Activated CD8-positive, alpha-beta memory T cell treated with anti-CD3 and anti-CD28 coated beads for 24 hours (primary cell): ENCODE data around the gene HTATIP2.
"Not testable (repeated sequence)": the region's sequence is repeated elsewhere in the genome, so short reads cannot be mapped to it uniquely, and the experiment has no call there.

Experiments
- DNase-seq: peaks from one replicate; pipeline ENCODE4 v3.0.0-alpha.2; 2020

Gene HTATIP2

GRCh38 chr11:20372081-20372626, 8.6 kb downstream of the HTATIP2 start:
- DNase-seq = no peak

- DNase-seq = no peak
Observed at GRCh38 chr11:20373147-20373546, 9.6 kb downstream of the HTATIP2 start.

- DNase-seq = no peak
Observed at GRCh38 chr11:20373568-20374209, 10.2 kb downstream of the HTATIP2 start.

- no peak for DNase-seq
Observed at GRCh38 chr11:20374741-20375300, 11.3 kb downstream of the HTATIP2 start.

GRCh38 chr11:20376162-20376730, 12.7 kb downstream of the HTATIP2 start:
- no peak for DNase-seq

GRCh38 chr11:20385996-20386395, 22.5 kb downstream of the HTATIP2 start:
- not testable (repeated sequence) for DNase-seq

GRCh38 chr11:20387261-20388095, 24.0 kb downstream of the HTATIP2 start, which contains the start of gene PRMT3:
Gene PRMT3, plus strand, starts transcription at chr11:20387716. Its CDS starts 31 bp downstream, at chr11:20387747.
- DNase-seq = peak; percentile 98

- peak; percentile 86 for DNase-seq
Observed at GRCh38 chr11:20388096-20389055, 24.9 kb downstream of the HTATIP2 start.

- DNase-seq = no peak
Observed at GRCh38 chr11:20397281-20397680, 33.8 kb downstream of the HTATIP2 start.

- DNase-seq = no peak
Observed at GRCh38 chr11:20399498-20399897, 36.0 kb downstream of the HTATIP2 start.

GRCh38 chr11:20403059-20403458, 39.5 kb downstream of the HTATIP2 start:
- DNase-seq = no peak

GRCh38 chr11:20406484-20406883, 43.0 kb downstream of the HTATIP2 start:
- DNase-seq = no peak

GRCh38 chr11:20407344-20407743, 43.8 kb downstream of the HTATIP2 start:
- no peak for DNase-seq

- DNase-seq = no peak
Observed at GRCh38 chr11:20415432-20415831, 51.9 kb downstream of the HTATIP2 start.

- DNase-seq = no peak
Observed at GRCh38 chr11:20417771-20418170, 54.3 kb downstream of the HTATIP2 start.

GRCh38 chr11:20421946-20422345, 58.4 kb downstream of the HTATIP2 start:
- DNase-seq = no peak

- no peak for DNase-seq
Observed at GRCh38 chr11:20429216-20429615, 65.7 kb downstream of the HTATIP2 start.
